OCI-LY7 (cell line): ENCODE measurements around the gene PHIP.

ENCODE experiments used
- EZH2phosphoT487 ChIP-seq: fragments of 200-600 bp; sonication (generic); IDR thresholded peaks from 2 replicates; pipeline ENCODE4 v1.6.1; 2018; ENCODE audit warnings: low read depth, borderline replicate concordance, mild to moderate bottlenecking, mixed run types, antibody characterized with exemption, low read length, moderate library complexity, mixed read lengths
- TF ChIP-seq, protein P1 (sequence below): fragments of 200-600 bp; sonication (generic); conservative IDR thresholded peaks from 2 replicates; pipeline ENCODE4 v1.5.1; 2014; ENCODE audit warnings: mild to moderate bottlenecking, antibody characterized with exemption, low read length, moderate library complexity, mixed read lengths

- TF ChIP-seq, protein P1, sequence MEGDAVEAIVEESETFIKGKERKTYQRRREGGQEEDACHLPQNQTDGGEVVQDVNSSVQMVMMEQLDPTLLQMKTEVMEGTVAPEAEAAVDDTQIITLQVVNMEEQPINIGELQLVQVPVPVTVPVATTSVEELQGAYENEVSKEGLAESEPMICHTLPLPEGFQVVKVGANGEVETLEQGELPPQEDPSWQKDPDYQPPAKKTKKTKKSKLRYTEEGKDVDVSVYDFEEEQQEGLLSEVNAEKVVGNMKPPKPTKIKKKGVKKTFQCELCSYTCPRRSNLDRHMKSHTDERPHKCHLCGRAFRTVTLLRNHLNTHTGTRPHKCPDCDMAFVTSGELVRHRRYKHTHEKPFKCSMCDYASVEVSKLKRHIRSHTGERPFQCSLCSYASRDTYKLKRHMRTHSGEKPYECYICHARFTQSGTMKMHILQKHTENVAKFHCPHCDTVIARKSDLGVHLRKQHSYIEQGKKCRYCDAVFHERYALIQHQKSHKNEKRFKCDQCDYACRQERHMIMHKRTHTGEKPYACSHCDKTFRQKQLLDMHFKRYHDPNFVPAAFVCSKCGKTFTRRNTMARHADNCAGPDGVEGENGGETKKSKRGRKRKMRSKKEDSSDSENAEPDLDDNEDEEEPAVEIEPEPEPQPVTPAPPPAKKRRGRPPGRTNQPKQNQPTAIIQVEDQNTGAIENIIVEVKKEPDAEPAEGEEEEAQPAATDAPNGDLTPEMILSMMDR: no peak
- TF ChIP-seq EZH2phosphoT487: no peak
Observed at GRCh38 chr6:79084693-79085092, 6.6 kb upstream of the PHIP start.
